WERI-Rb-1 (cell line): ENCODE data around the gene TAF1B.

ENCODE experiments used
- DNase-seq: peaks from one replicate; pipeline ENCODE4 v3.0.0-alpha.2; 2020
- H3K27ac ChIP-seq: fragments of 250-450 bp; sonication (Bioruptor Pico); 2 replicates; pipeline ENCODE4 v1.5.1; 2020; ENCODE audit warnings: mild to moderate bottlenecking, moderate library complexity
- H3K27me3 ChIP-seq: fragments of 250-450 bp; sonication (Bioruptor Pico); 2 replicates; pipeline ENCODE4 v1.5.1; 2021; ENCODE audit warnings: mild to moderate bottlenecking, low read depth, moderate library complexity; ENCODE audit not compliant: insufficient read depth, severe bottlenecking
- H3K36me3 ChIP-seq: fragments of 250-450 bp; sonication (Bioruptor Pico); 2 replicates; pipeline ENCODE4 v1.5.1; 2020; ENCODE audit warnings: mild to moderate bottlenecking, moderate library complexity
- H3K4me3 ChIP-seq: 2 replicates; pipeline ENCODE4 v1.5.1; 2011; ENCODE audit warnings: low read depth, mild to moderate bottlenecking, control low read depth, low read length
- H3K9me3 ChIP-seq: fragments of 250-450 bp; sonication (Bioruptor Pico); 2 replicates; pipeline ENCODE4 v1.5.1; 2021; ENCODE audit warnings: mild to moderate bottlenecking, moderate library complexity; ENCODE audit not compliant: severe bottlenecking
- CTCF ChIP-seq: IDR thresholded peaks from 2 replicates; pipeline ENCODE4 v1.5.1; 2011; ENCODE audit warnings: low read depth, mild to moderate bottlenecking, control low read depth, inconsistent platforms, low read length

TAF1B gene

GRCh38 chr2:9885036-9885684 is 41.9 kb downstream of the TAF1B start:
- DNase-seq: no peak
- H3K27ac ChIP-seq: no peak overlapping the region
- no peak overlapping the region for H3K4me3 ChIP-seq
- H3K9me3 ChIP-seq: peaks cover 6% of the 10 kb centered on the region
- TF ChIP-seq CTCF: no peak
- H3K27me3 ChIP-seq: no peaks in the 10 kb centered on the region
- H3K36me3 ChIP-seq: peaks cover 67% of the 10 kb centered on the region

- no peak for DNase-seq
- Histone ChIP-seq H3K36me3 (peaks cover 69% of the 10 kb centered on the region), H3K27me3 (no peaks in the 10 kb centered on the region), H3K4me3 (no peak overlapping the region), H3K27ac (no peak overlapping the region), H3K9me3 (peaks cover 6% of the 10 kb centered on the region)
- no peak for TF ChIP-seq CTCF
Observed at GRCh38 chr2:9887513-9887912, 44.2 kb downstream of the TAF1B start.

- Histone ChIP-seq H3K9me3 (peaks cover 6% of the 10 kb centered on the region), H3K4me3 (no peak overlapping the region), H3K36me3 (peaks cover 49% of the 10 kb centered on the region), H3K27ac (peak overlapping the region; percentile 41), H3K27me3 (no peaks in the 10 kb centered on the region)
- TF ChIP-seq CTCF: no peak
- DNase-seq: peak; percentile 54
Observed at GRCh38 chr2:9889812-9890261, 46.6 kb downstream of the TAF1B start.

GRCh38 chr2:9892236-9892635 is 49.0 kb downstream of the TAF1B start:
- Histone ChIP-seq H3K4me3 (no peak overlapping the region), H3K9me3 (peaks cover 4% of the 10 kb centered on the region), H3K36me3 (peaks cover 27% of the 10 kb centered on the region), H3K27ac (no peak overlapping the region), H3K27me3 (no peaks in the 10 kb centered on the region)
- DNase-seq: no peak
- no peak for TF ChIP-seq CTCF

GRCh38 chr2:9895669-9896590 is 52.7 kb downstream of the TAF1B start:
- TF ChIP-seq CTCF: no peak
- Histone ChIP-seq H3K36me3 (peaks cover 11% of the 10 kb centered on the region), H3K27me3 (no peaks in the 10 kb centered on the region), H3K9me3 (no peaks in the 10 kb centered on the region), H3K27ac (peak overlapping the region; percentile 61), H3K4me3 (no peak overlapping the region)
- DNase-seq: no peak
